Thyroid gland (tissue), 4 donors: ENCODE data around the gene LRRTM1. TPM values are rescaled to one million over a fixed set of nuclear protein-coding genes. Genes with fewer than 3 reads are reported as not detected.

Source experiments
- DNase-seq, 2 donors: peaks; one replicate each; pipeline ENCODE4 v3.0.0-alpha.2; 2019
- H3K27ac ChIP-seq, 3 donors: fragments of 200-600 bp; sonication (generic); 1 replicate in 2 of 3; 2 replicates in 1 of 3; pipeline ENCODE4 v1.5.1; 2016 to 2019; ENCODE audit warnings: mild to moderate bottlenecking in 1 of 3, moderate library complexity in 1 of 3
- H3K27me3 ChIP-seq: fragments of 200-600 bp; sonication (generic); one replicate; pipeline ENCODE4 v1.5.1; 2019
- H3K36me3 ChIP-seq, 2 donors: fragments of 200-600 bp; sonication (generic); one replicate each; pipeline ENCODE4 v1.5.1; 2016 to 2019
- H3K4me1 ChIP-seq, 2 donors: fragments of 200-600 bp; sonication (generic); one replicate each; pipeline ENCODE4 v1.5.1; 2017 to 2019
- H3K4me3 ChIP-seq, 3 donors: fragments of 200-600 bp; sonication (generic); replicated peaks in 1 of 3; 1 replicate in 2 of 3; 2 replicates in 1 of 3; pipeline ENCODE4 v1.5.1; 2016; ENCODE audit warnings: mild to moderate bottlenecking in 1 of 3
- H3K9me3 ChIP-seq: fragments of 200-600 bp; sonication (generic); one replicate; pipeline ENCODE4 v1.5.1; 2017
- CTCF ChIP-seq, 6 experiments: fragments of 200-600 bp in 3 of 6; fragments of 450-650 bp in 3 of 6; sonication (generic) in 3 of 6; IDR thresholded peaks; one replicate each; pipeline ENCODE4 v1.5.1; 2016 to 2019; ENCODE audit warnings: antibody characterized with exemption in 6 of 6, mild to moderate bottlenecking in 2 of 6, inconsistent platforms in 1 of 6, moderate library complexity in 1 of 6
- POLR2A ChIP-seq, 2 donors: fragments of 450-650 bp; IDR thresholded peaks; one replicate each; pipeline ENCODE4 v1.6.1; 2017; ENCODE audit warnings: antibody characterized with exemption in 2 of 2, mild to moderate bottlenecking in 2 of 2, moderate library complexity in 1 of 2
- WGBS, 2 donors: methylation state at CpG; one replicate each; pipeline ENCODE4 v1.1.5; 2017; 5-methylcytosine and 5-hydroxymethylcytosine counted together
- intact Hi-C: fragments of 100-400 bp; cut with DNase I; formaldehyde crosslinking; loops from one replicate; pipeline ENCODE4 v1.15.1; 2023
- total RNA-seq, 4 donors: library from RNA; depleted of rRNA; stranded (reverse); fragments of >200 nt; gene quantifications; one replicate each; pipeline ENCODE4 v1.2.3, GENCODE V29; 2016

The LRRTM1 gene
- total RNA-seq, 4 donors from 2014 or later = 1.2 to 1.5 TPM; not detected in 2

GRCh38 chr2:80323610-80324009, 19.1 kb upstream of the LRRTM1 start:
- Histone ChIP-seq H3K4me1 (peaks cover 0 to 4% of the 10 kb centered on the region in 2 donors), H3K27ac (no peak overlapping the region), H3K27me3 (no peaks in the 10 kb centered on the region), H3K9me3 (no peaks in the 10 kb centered on the region), H3K36me3 (no peaks in the 10 kb centered on the region), H3K4me3 (no peak overlapping the region)
- no peak for DNase-seq
- intact Hi-C loops = no loop called here
- WGBS, 2 donors = 76 to 81% methylated on average over 1 of the region's 1 CpG
- TF ChIP-seq POLR2A (IDR thresholded peaks at IDR 0.05) (no peak), CTCF (IDR thresholded peaks at IDR 0.05) (no peak)

GRCh38 chr2:80322958-80323357, 18.4 kb upstream of the LRRTM1 start:
- WGBS, 2 donors = 46 to 64% methylated on average over 14 of the region's 14 CpGs
- no peaks in the 10 kb centered on the region for H3K36me3 ChIP-seq
- H3K4me3 ChIP-seq = no peak overlapping the region
- intact Hi-C loops = no loop called here
- no peaks in the 10 kb centered on the region for H3K27me3 ChIP-seq
- DNase-seq = no peak
- H3K9me3 ChIP-seq = no peaks in the 10 kb centered on the region
- no peak for TF ChIP-seq POLR2A (IDR thresholded peaks at IDR 0.05)
- TF ChIP-seq CTCF (IDR thresholded peaks at IDR 0.05) = no peak
- no peak overlapping the region for H3K27ac ChIP-seq
- peaks cover 0 to 4% of the 10 kb centered on the region in 2 donors for H3K4me1 ChIP-seq

DNA sequence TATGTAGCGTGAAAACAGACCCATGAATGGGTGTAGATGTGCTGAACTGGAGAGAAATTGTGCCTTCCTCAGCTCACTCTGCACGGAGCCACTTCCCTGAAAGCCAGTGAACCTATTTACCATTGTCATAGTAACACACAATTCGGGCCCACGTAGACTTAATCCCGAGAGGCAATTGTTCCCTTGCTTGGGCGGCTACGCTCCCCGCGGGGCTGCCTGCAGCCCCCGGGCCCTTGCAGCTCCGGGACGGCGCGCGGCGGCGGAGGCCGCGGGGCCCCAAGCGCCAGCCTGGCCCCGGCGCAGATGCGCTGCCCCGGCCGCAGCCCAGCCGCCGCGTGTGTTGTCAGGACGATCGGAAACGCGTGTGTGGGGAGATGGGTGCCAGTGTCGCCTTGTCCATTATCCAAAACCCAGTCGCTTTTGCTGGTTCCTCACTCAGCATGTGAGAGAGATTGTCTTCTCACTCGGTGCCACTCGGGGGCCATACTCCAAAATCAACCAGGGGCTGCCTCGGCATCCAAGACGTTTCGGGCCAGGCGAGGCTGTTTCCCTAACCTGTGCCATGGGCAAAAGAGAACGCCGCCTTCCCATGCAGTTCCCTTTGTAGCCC, 17.9 kb upstream of the LRRTM1 start:
- Histone ChIP-seq H3K9me3 (no peaks in the 10 kb centered on the region), H3K4me3 (no peak overlapping the region), H3K4me1 (peaks cover 0 to 4% of the 10 kb centered on the region in 2 donors), H3K36me3 (no peaks in the 10 kb centered on the region), H3K27me3 (no peaks in the 10 kb centered on the region), H3K27ac (no peak overlapping the region)
- intact Hi-C loops = no loop called here
- 11 to 15% methylated on average over 21 to 40 of the region's 42 CpGs for WGBS, 2 donors
- no peak for TF ChIP-seq POLR2A (IDR thresholded peaks at IDR 0.05)
- no peak for TF ChIP-seq CTCF (IDR thresholded peaks at IDR 0.05)
- no peak for DNase-seq

DNA sequence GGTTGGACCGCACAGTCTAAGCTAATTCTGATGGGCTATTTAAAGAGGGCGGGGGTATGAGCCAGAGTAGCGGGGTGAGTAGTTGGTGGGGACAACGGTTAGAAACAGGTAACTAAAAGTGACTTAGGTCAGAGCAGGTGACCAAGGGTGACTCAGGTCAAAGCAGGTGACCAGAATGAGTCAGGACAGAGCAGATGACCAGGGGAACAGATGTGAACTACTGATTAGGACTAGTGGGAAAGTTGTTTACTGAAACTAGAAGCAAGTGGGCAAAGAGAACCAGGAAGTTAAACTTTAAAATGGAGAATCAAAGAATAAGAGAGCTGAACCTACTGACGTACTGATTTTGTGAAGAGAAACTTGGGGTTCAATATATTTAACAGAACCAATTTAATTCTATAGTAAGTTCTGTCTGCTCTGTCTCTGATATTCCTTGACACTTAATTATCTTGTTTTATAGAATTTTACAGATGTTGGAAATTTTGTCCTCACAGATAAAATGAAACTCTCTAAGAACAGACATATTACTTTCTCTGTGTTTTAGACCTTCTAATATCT, 7.8 kb upstream of the LRRTM1 start:
- intact Hi-C loops = no loop called here
- H3K27ac ChIP-seq = no peak overlapping the region
- WGBS, 2 donors = 93 to 96% methylated on average over 5 of the region's 5 CpGs
- no peaks in the 10 kb centered on the region for H3K36me3 ChIP-seq
- no peaks in the 10 kb centered on the region for H3K27me3 ChIP-seq
- TF ChIP-seq POLR2A (IDR thresholded peaks at IDR 0.05) = no peak
- TF ChIP-seq CTCF (IDR thresholded peaks at IDR 0.05) = no peak
- DNase-seq = no peak
- H3K9me3 ChIP-seq = no peaks in the 10 kb centered on the region
- H3K4me1 ChIP-seq = no peaks in the 10 kb centered on the region
- H3K4me3 ChIP-seq = no peak overlapping the region

DNA sequence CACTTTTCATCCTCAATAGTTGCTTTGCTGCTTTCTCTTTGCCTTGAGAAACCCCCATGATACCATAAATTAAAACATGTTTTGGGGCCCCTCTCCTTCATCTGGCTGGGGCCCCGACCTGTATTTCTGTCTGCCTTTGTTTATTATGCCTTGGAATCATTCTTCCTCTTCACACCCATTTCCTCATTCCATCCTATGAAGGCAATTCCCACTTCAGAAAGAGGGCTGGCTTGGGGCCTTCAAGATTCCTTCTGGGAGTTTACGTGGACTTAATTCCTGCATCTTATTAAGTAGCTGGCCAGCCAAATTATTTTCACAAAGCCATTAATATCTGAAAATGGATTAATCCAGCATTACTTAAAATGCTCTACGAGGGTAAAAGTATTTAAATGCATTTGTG, 6.8 kb upstream of the LRRTM1 start:
- H3K9me3 ChIP-seq = no peaks in the 10 kb centered on the region
- H3K36me3 ChIP-seq = no peaks in the 10 kb centered on the region
- no peak for DNase-seq
- H3K4me1 ChIP-seq = no peaks in the 10 kb centered on the region
- H3K4me3 ChIP-seq = no peak overlapping the region
- 47 to 63% methylated on average over 3 of the region's 3 CpGs for WGBS, 2 donors
- intact Hi-C loops = no loop called here
- no peak for TF ChIP-seq POLR2A (IDR thresholded peaks at IDR 0.05)
- no peak for TF ChIP-seq CTCF (IDR thresholded peaks at IDR 0.05)
- no peak overlapping the region for H3K27ac ChIP-seq
- H3K27me3 ChIP-seq = no peaks in the 10 kb centered on the region
